Measurements from ENCODE around the gene OPCML. TPM values are rescaled to one million over a fixed set of nuclear protein-coding genes. Genes with fewer than 3 reads are reported as not detected.

The OPCML gene
- total and polyA plus RNA-seq, 7 experiments from 2014 or later: not detected

GRCh38 chr11:133388975-133389568 is 143.2 kb downstream of the OPCML start:
- CTCF ChIA-PET: no interaction called here
- no peak overlapping the region for H3K4me3 Mint-ChIP-seq
- ATAC-seq (no peak), DNase-seq (no peak)
- H3K4me3 ChIP-seq (ENCODE audit: low read length): no peak overlapping the region
- no peaks in the 10 kb centered on the region for H3K36me3 Mint-ChIP-seq
- no peak overlapping the region for H3K27ac ChIP-seq (ENCODE audit: low read depth, low read length)
- intact Hi-C loops (cut with micrococcal nuclease): no loop called here
- POLR2A ChIA-PET: no interaction called here
- H3K36me3 ChIP-seq (ENCODE audit: control insufficient read depth in 2 of 3, insufficient read depth in 3 of 3, low read length in 3 of 3): no peaks in the 10 kb centered on the region
- H3K9me3 ChIP-seq (ENCODE audit: control insufficient read depth in 2 of 3, low read length in 3 of 3): no peaks in the 10 kb centered on the region
- H3K27me3 Mint-ChIP-seq: peaks cover 0 to 6% (median 0%) of the 10 kb centered on the region in 5 donors
- no peaks in the 10 kb centered on the region for H3K4me1 ChIP-seq (ENCODE audit: control insufficient read depth in 2 of 2, insufficient read depth in 2 of 2, low read length in 2 of 2)
- H3K4me1 Mint-ChIP-seq: no peaks in the 10 kb centered on the region
- peaks cover 0 to 4% (median 0%) of the 10 kb centered on the region in 11 donors for H3K9me3 Mint-ChIP-seq
- no peak overlapping the region for H3K27ac Mint-ChIP-seq
- H3K27me3 ChIP-seq (ENCODE audit: control insufficient read depth in 2 of 2, insufficient read depth in 2 of 2, low read length in 2 of 2): no peaks in the 10 kb centered on the region

- no peak overlapping the region for H3K27ac ChIP-seq (ENCODE audit: low read depth, low read length)
- no peak overlapping the region for H3K4me3 ChIP-seq (ENCODE audit: low read length)
- H3K4me1 ChIP-seq (ENCODE audit: control insufficient read depth in 2 of 2, insufficient read depth in 2 of 2, low read length in 2 of 2): no peaks in the 10 kb centered on the region
- Mint-ChIP-seq H3K27ac (no peak overlapping the region), H3K4me1 (no peaks in the 10 kb centered on the region), H3K4me3 (no peak overlapping the region), H3K27me3 (peaks cover 0 to 4% (median 2%) of the 10 kb centered on the region in 5 donors), H3K36me3 (no peaks in the 10 kb centered on the region), H3K9me3 (peaks cover 0 to 4% (median 0%) of the 10 kb centered on the region in 11 donors)
- H3K9me3 ChIP-seq (ENCODE audit: control insufficient read depth in 2 of 3, low read length in 3 of 3): no peaks in the 10 kb centered on the region
- ChIA-PET CTCF (no interaction called here), POLR2A (no interaction called here)
- DNase-seq (no peak), ATAC-seq (no peak)
- no peaks in the 10 kb centered on the region for H3K27me3 ChIP-seq (ENCODE audit: control insufficient read depth in 2 of 2, insufficient read depth in 2 of 2, low read length in 2 of 2)
- H3K36me3 ChIP-seq (ENCODE audit: control insufficient read depth in 2 of 3, insufficient read depth in 3 of 3, low read length in 3 of 3): no peaks in the 10 kb centered on the region
- intact Hi-C loops (cut with micrococcal nuclease): no loop called here
Measured at GRCh38 chr11:133388260-133388659, 144.0 kb downstream of the OPCML start.

GRCh38 chr11:133386852-133387251 is 145.4 kb downstream of the OPCML start:
- Histone ChIP-seq H3K9me3 (ENCODE audit: control insufficient read depth in 2 of 3, low read length in 3 of 3) (no peaks in the 10 kb centered on the region), H3K27me3 (ENCODE audit: control insufficient read depth in 2 of 2, insufficient read depth in 2 of 2, low read length in 2 of 2) (no peaks in the 10 kb centered on the region), H3K36me3 (ENCODE audit: control insufficient read depth in 2 of 3, insufficient read depth in 3 of 3, low read length in 3 of 3) (no peaks in the 10 kb centered on the region), H3K27ac (ENCODE audit: low read depth, low read length) (no peak overlapping the region), H3K4me3 (ENCODE audit: low read length) (no peak overlapping the region), H3K4me1 (ENCODE audit: control insufficient read depth in 2 of 2, insufficient read depth in 2 of 2, low read length in 2 of 2) (no peaks in the 10 kb centered on the region)
- H3K4me3 Mint-ChIP-seq: no peak overlapping the region
- H3K4me1 Mint-ChIP-seq: no peaks in the 10 kb centered on the region
- ChIA-PET POLR2A (no interaction called here), CTCF (no interaction called here)
- DNase-seq (no peak), ATAC-seq (no peak)
- no peak overlapping the region for H3K27ac Mint-ChIP-seq
- H3K27me3 Mint-ChIP-seq: peaks cover 0 to 5% (median 3%) of the 10 kb centered on the region in 5 donors
- H3K36me3 Mint-ChIP-seq: no peaks in the 10 kb centered on the region
- intact Hi-C loops (cut with micrococcal nuclease): no loop called here
- H3K9me3 Mint-ChIP-seq: peaks cover 0 to 4% (median 0%) of the 10 kb centered on the region in 11 donors

GRCh38 chr11:133386262-133386661 is 146.0 kb downstream of the OPCML start:
- H3K27me3 ChIP-seq (ENCODE audit: control insufficient read depth in 2 of 2, insufficient read depth in 2 of 2, low read length in 2 of 2): no peaks in the 10 kb centered on the region
- DNase-seq (no peak), ATAC-seq (no peak)
- POLR2A ChIA-PET: no interaction called here
- H3K27ac ChIP-seq (ENCODE audit: low read depth, low read length): no peak overlapping the region
- Mint-ChIP-seq H3K4me3 (no peak overlapping the region), H3K27me3 (peaks cover 0 to 5% (median 3%) of the 10 kb centered on the region in 5 donors), H3K36me3 (no peaks in the 10 kb centered on the region), H3K4me1 (no peaks in the 10 kb centered on the region), H3K27ac (no peak overlapping the region), H3K9me3 (peaks cover 0 to 5% (median 0%) of the 10 kb centered on the region in 11 donors)
- intact Hi-C loops (cut with micrococcal nuclease): no loop called here
- no peaks in the 10 kb centered on the region for H3K9me3 ChIP-seq (ENCODE audit: control insufficient read depth in 2 of 3, low read length in 3 of 3)
- H3K4me3 ChIP-seq (ENCODE audit: low read length): no peak overlapping the region
- no peaks in the 10 kb centered on the region for H3K36me3 ChIP-seq (ENCODE audit: control insufficient read depth in 2 of 3, insufficient read depth in 3 of 3, low read length in 3 of 3)
- CTCF ChIA-PET: no interaction called here
- no peaks in the 10 kb centered on the region for H3K4me1 ChIP-seq (ENCODE audit: control insufficient read depth in 2 of 2, insufficient read depth in 2 of 2, low read length in 2 of 2)

GRCh38 chr11:133385781-133386180 is 146.5 kb downstream of the OPCML start:
- CTCF ChIA-PET: no interaction called here
- Mint-ChIP-seq H3K27me3 (peaks cover 0 to 5% (median 3%) of the 10 kb centered on the region in 5 donors), H3K9me3 (peaks cover 0 to 6% (median 0%) of the 10 kb centered on the region in 11 donors), H3K4me3 (no peak overlapping the region), H3K27ac (no peak overlapping the region), H3K36me3 (no peaks in the 10 kb centered on the region), H3K4me1 (no peaks in the 10 kb centered on the region)
- POLR2A ChIA-PET: no interaction called here
- H3K36me3 ChIP-seq (ENCODE audit: control insufficient read depth in 2 of 3, insufficient read depth in 3 of 3, low read length in 3 of 3): no peaks in the 10 kb centered on the region
- DNase-seq (no peak), ATAC-seq (no peak)
- intact Hi-C loops (cut with micrococcal nuclease): no loop called here
- no peaks in the 10 kb centered on the region for H3K4me1 ChIP-seq (ENCODE audit: control insufficient read depth in 2 of 2, insufficient read depth in 2 of 2, low read length in 2 of 2)
- H3K4me3 ChIP-seq (ENCODE audit: low read length): no peak overlapping the region
- H3K27me3 ChIP-seq (ENCODE audit: control insufficient read depth in 2 of 2, insufficient read depth in 2 of 2, low read length in 2 of 2): no peaks in the 10 kb centered on the region
- H3K9me3 ChIP-seq (ENCODE audit: control insufficient read depth in 2 of 3, low read length in 3 of 3): no peaks in the 10 kb centered on the region
- no peak overlapping the region for H3K27ac ChIP-seq (ENCODE audit: low read depth, low read length)

- Mint-ChIP-seq H3K36me3 (no peaks in the 10 kb centered on the region), H3K27ac (no peak overlapping the region), H3K27me3 (peaks cover 0 to 5% (median 3%) of the 10 kb centered on the region in 5 donors), H3K4me1 (no peaks in the 10 kb centered on the region), H3K9me3 (peaks cover 0 to 6% (median 0%) of the 10 kb centered on the region in 11 donors), H3K4me3 (no peak overlapping the region)
- H3K27me3 ChIP-seq (ENCODE audit: control insufficient read depth in 2 of 2, insufficient read depth in 2 of 2, low read length in 2 of 2): no peaks in the 10 kb centered on the region
- ChIA-PET POLR2A (no interaction called here), CTCF (no interaction called here)
- DNase-seq (no peak), ATAC-seq (no peak)
- H3K9me3 ChIP-seq (ENCODE audit: control insufficient read depth in 2 of 3, low read length in 3 of 3): no peaks in the 10 kb centered on the region
- intact Hi-C loops (cut with micrococcal nuclease): no loop called here
- H3K36me3 ChIP-seq (ENCODE audit: control insufficient read depth in 2 of 3, insufficient read depth in 3 of 3, low read length in 3 of 3): no peaks in the 10 kb centered on the region
- no peaks in the 10 kb centered on the region for H3K4me1 ChIP-seq (ENCODE audit: control insufficient read depth in 2 of 2, insufficient read depth in 2 of 2, low read length in 2 of 2)
- H3K27ac ChIP-seq (ENCODE audit: low read depth, low read length): no peak overlapping the region
- no peak overlapping the region for H3K4me3 ChIP-seq (ENCODE audit: low read length)
Measured at GRCh38 chr11:133384731-133385130, 147.6 kb downstream of the OPCML start.

- intact Hi-C loops (cut with micrococcal nuclease): no loop called here
- Mint-ChIP-seq H3K4me1 (no peaks in the 10 kb centered on the region), H3K9me3 (peaks cover 0 to 11% (median 0%) of the 10 kb centered on the region in 11 donors), H3K4me3 (no peak overlapping the region), H3K27ac (no peak overlapping the region), H3K27me3 (peaks cover 0 to 5% (median 3%) of the 10 kb centered on the region in 5 donors), H3K36me3 (no peaks in the 10 kb centered on the region)
- H3K4me1 ChIP-seq (ENCODE audit: control insufficient read depth in 2 of 2, insufficient read depth in 2 of 2, low read length in 2 of 2): no peaks in the 10 kb centered on the region
- no peak for ATAC-seq
- H3K27ac ChIP-seq (ENCODE audit: low read depth, low read length): no peak overlapping the region
- H3K9me3 ChIP-seq (ENCODE audit: control insufficient read depth in 2 of 3, low read length in 3 of 3): no peaks in the 10 kb centered on the region
- CTCF ChIA-PET: no interaction called here
- POLR2A ChIA-PET: no interaction called here
- H3K27me3 ChIP-seq (ENCODE audit: control insufficient read depth in 2 of 2, insufficient read depth in 2 of 2, low read length in 2 of 2): no peaks in the 10 kb centered on the region
- DNase-seq: no peak
- no peaks in the 10 kb centered on the region for H3K36me3 ChIP-seq (ENCODE audit: control insufficient read depth in 2 of 3, insufficient read depth in 3 of 3, low read length in 3 of 3)
- H3K4me3 ChIP-seq (ENCODE audit: low read length): no peak overlapping the region
Measured at GRCh38 chr11:133383689-133384088, 148.6 kb downstream of the OPCML start.

Measured in naive thymus-derived CD4-positive, alpha-beta T cell (primary cell).